HepG2 (cell line): Measurements from ENCODE around the gene RNF13. TPM values are rescaled to one million over a fixed set of nuclear protein-coding genes. Genes with fewer than 3 reads are reported as not detected.

Source experiments
- CHD2 ChIP-seq: IDR thresholded peaks from 2 replicates; pipeline ENCODE4 v1.6.1; 2011; ENCODE audit warnings: low read depth, low read length, improper control_type of control experiment
- DR1 ChIP-seq: sonication (generic); formaldehyde crosslinking; IDR thresholded peaks from 2 replicates; pipeline ENCODE4 v1.8.0; 2021; ENCODE audit warnings: mild to moderate bottlenecking, missing genetic modification reagents, inconsistent platforms
- POLR2G ChIP-seq: fragments of 200-400 bp; formaldehyde crosslinking; IDR thresholded peaks from 2 replicates; pipeline ENCODE4 v1.6.1; 2018; ENCODE audit warnings: mild to moderate bottlenecking, low read depth, low read length, moderate library complexity
- SCMH1 ChIP-seq: sonication (generic); formaldehyde crosslinking; IDR thresholded peaks from 2 replicates; pipeline ENCODE4 v1.9.0; 2021; ENCODE audit warnings: missing genetic modification reagents, mild to moderate bottlenecking, borderline replicate concordance
- SP5 ChIP-seq: IDR thresholded peaks from 2 replicates; pipeline ENCODE4 v1.6.1; 2016; ENCODE audit warnings: low read depth, borderline replicate concordance
- ZNF121 ChIP-seq: sonication (generic); formaldehyde crosslinking; IDR thresholded peaks from 2 replicates; pipeline ENCODE4 v1.5.0; 2020; ENCODE audit warnings: mild to moderate bottlenecking, missing genetic modification reagents
- ZNF407 ChIP-seq: sonication (generic); formaldehyde crosslinking; IDR thresholded peaks from one replicate; pipeline ENCODE4 v1.5.1; 2020; ENCODE audit warnings: mild to moderate bottlenecking, missing genetic modification reagents; ENCODE audit errors: not compliant biosample characterization
- ZNF503 ChIP-seq: sonication (generic); formaldehyde crosslinking; IDR thresholded peaks from 2 replicates; pipeline ENCODE4 v1.4.0; 2020; ENCODE audit warnings: missing genetic modification reagents
- ZNF883 ChIP-seq: sonication (generic); formaldehyde crosslinking; IDR thresholded peaks from 2 replicates; pipeline ENCODE4 v1.5.1; 2020; ENCODE audit warnings: mild to moderate bottlenecking, missing genetic modification reagents; ENCODE audit errors: not compliant biosample characterization
- polyA plus RNA-seq, 8 experiments: library from polyadenylated mRNA; depleted of rRNA in 3 of 8; stranded (reverse) in 7 of 8; unstranded in 1 of 8; fragments of >200 nt; fragmentation: Illumina TruSeq in 4 of 8; extraction: Trizol in 4 of 8; gene quantifications; 2 replicates each; pipeline versions ENCODE4 v1.2.1 to v1.2.3, GENCODE V29; 2011 to 2016; ENCODE audit warnings: low read depth in 4 of 8, missing spikeins in 1 of 8, mixed read lengths in 1 of 8; ENCODE audit not compliant: insufficient read depth in 1 of 8
- total RNA-seq, 5 experiments: library from RNA; depleted of rRNA; stranded (reverse); fragments of >200 nt; fragmentation: Illumina TruSeq; extraction: Trizol; gene quantifications; 2 replicates each; pipeline ENCODE4 v1.2.3, GENCODE V29; 2016; ENCODE audit warnings: low read depth in 1 of 5
- TF ChIP-seq, protein P1 (sequence below): sonication (generic); formaldehyde crosslinking; IDR thresholded peaks from 2 replicates; pipeline ENCODE4 v1.4.0; 2020; ENCODE audit warnings: missing genetic modification reagents

Gene RNF13
- total and polyA plus RNA-seq, 2 of the 13 experiments (the other 11 are each of a cell fraction or from before 2014, with no cell fraction given), result 39.8 to 46.0 TPM

- TF ChIP-seq ZNF407 (CRISPR knock-in tag) (peak; percentile 53), POLR2G (peak; percentile 84), ZNF883 (CRISPR knock-in tag) (peak; percentile 78), ZNF121 (CRISPR knock-in tag) (peak; percentile 33; the same call in 1 of the 2 replicates), SCMH1 (CRISPR knock-in tag) (no peak), CHD2 (peak; percentile 42; the same call in 1 of the 2 replicates), ZNF503 (CRISPR knock-in tag) (peak; percentile 77), SP5 (CRISPR knock-in tag) (peak; percentile 36; the same call in 1 of the 2 replicates), DR1 (CRISPR knock-in tag) (peak; percentile 86)
- TF ChIP-seq, protein P1, sequence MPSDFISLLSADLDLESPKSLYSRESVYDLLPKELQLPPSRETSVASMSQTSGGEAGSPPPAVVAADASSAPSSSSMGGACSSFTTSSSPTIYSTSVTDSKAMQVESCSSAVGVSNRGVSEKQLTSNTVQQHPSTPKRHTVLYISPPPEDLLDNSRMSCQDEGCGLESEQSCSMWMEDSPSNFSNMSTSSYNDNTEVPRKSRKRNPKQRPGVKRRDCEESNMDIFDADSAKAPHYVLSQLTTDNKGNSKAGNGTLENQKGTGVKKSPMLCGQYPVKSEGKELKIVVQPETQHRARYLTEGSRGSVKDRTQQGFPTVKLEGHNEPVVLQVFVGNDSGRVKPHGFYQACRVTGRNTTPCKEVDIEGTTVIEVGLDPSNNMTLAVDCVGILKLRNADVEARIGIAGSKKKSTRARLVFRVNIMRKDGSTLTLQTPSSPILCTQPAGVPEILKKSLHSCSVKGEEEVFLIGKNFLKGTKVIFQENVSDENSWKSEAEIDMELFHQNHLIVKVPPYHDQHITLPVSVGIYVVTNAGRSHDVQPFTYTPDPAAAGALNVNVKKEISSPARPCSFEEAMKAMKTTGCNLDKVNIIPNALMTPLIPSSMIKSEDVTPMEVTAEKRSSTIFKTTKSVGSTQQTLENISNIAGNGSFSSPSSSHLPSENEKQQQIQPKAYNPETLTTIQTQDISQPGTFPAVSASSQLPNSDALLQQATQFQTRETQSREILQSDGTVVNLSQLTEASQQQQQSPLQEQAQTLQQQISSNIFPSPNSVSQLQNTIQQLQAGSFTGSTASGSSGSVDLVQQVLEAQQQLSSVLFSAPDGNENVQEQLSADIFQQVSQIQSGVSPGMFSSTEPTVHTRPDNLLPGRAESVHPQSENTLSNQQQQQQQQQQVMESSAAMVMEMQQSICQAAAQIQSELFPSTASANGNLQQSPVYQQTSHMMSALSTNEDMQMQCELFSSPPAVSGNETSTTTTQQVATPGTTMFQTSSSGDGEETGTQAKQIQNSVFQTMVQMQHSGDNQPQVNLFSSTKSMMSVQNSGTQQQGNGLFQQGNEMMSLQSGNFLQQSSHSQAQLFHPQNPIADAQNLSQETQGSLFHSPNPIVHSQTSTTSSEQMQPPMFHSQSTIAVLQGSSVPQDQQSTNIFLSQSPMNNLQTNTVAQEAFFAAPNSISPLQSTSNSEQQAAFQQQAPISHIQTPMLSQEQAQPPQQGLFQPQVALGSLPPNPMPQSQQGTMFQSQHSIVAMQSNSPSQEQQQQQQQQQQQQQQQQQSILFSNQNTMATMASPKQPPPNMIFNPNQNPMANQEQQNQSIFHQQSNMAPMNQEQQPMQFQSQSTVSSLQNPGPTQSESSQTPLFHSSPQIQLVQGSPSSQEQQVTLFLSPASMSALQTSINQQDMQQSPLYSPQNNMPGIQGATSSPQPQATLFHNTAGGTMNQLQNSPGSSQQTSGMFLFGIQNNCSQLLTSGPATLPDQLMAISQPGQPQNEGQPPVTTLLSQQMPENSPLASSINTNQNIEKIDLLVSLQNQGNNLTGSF (CRISPR knock-in tag), result peak; percentile 44; the same call in 1 of the 2 replicates
Measured at GRCh38 chr3:149812606-149813366, at the start of gene RNF13 (continued).
